Breast epithelium (tissue), 3 donors: ENCODE measurements around the gene TMEM163.

Experiments
- CTCF ChIP-seq, 3 donors: fragments of 450-650 bp; IDR thresholded peaks; one replicate each; pipeline ENCODE4 v1.5.1; 2016 to 2017; ENCODE audit warnings: antibody characterized with exemption in 3 of 3, mild to moderate bottlenecking in 3 of 3, moderate library complexity in 3 of 3
- POLR2A ChIP-seq: fragments of 450-650 bp; IDR thresholded peaks from one replicate; pipeline ENCODE4 v1.6.1; 2016; ENCODE audit warnings: antibody characterized with exemption, mild to moderate bottlenecking, moderate library complexity
- POLR2AphosphoS5 ChIP-seq, 3 donors: sonication (generic); formaldehyde crosslinking; IDR thresholded peaks; one replicate each; pipeline ENCODE4 v1.6.1; 2017; ENCODE audit warnings: antibody characterized with exemption in 3 of 3

- TF ChIP-seq CTCF (IDR thresholded peaks at IDR 0.05) (no peak), POLR2AphosphoS5 (IDR thresholded peaks at IDR 0.05) (no peak), POLR2A (no peak)
These were observed 227.8 kb downstream of the TMEM163 start for GRCh38 chr2:134491022-134491421.
